ENCODE measurements around the gene PHACTR4. TPM values are rescaled to one million over a fixed set of nuclear protein-coding genes. Genes with fewer than 3 reads are reported as not detected.
"Not testable (repeated sequence)": the region's sequence is repeated elsewhere in the genome, so short reads cannot be mapped to it uniquely, and the experiment has no call there.

PHACTR4 gene
- total RNA-seq, 4 donors from 2014 or later, result 36.6 to 51.7 (median 44.6) TPM

- H3K9me3 ChIP-seq, result no peaks in the 10 kb centered on the region
- no peak overlapping the region for H3K4me3 ChIP-seq
- no peak overlapping the region for H3K27ac ChIP-seq
- H3K4me1 ChIP-seq, result peaks cover 0 to 7% (median 0%) of the 10 kb centered on the region in 4 donors
- H3K27me3 ChIP-seq, result no peaks in the 10 kb centered on the region
- peaks cover 0 to 22% (median 0%) of the 10 kb centered on the region in 3 donors for H3K36me3 ChIP-seq
- DNase-seq, result no peak
- TF ChIP-seq CTCF (IDR thresholded peaks at IDR 0.05) (no peak), POLR2A (IDR thresholded peaks at IDR 0.05) (no peak)
Observed at GRCh38 chr1:28538286-28538685, 168.7 kb downstream of the PHACTR4 start.

GRCh38 chr1:28540651-28541050 is 171.1 kb downstream of the PHACTR4 start:
- H3K27me3 ChIP-seq, result no peaks in the 10 kb centered on the region
- no peak for TF ChIP-seq POLR2A (IDR thresholded peaks at IDR 0.05)
- TF ChIP-seq CTCF (IDR thresholded peaks at IDR 0.05), result peak in 3 of 6 experiments; percentile 6 to 13 (median 8)
- DNase-seq, result no peak
- H3K36me3 ChIP-seq, result peaks cover 0 to 16% (median 0%) of the 10 kb centered on the region in 3 donors
- no peaks in the 10 kb centered on the region for H3K9me3 ChIP-seq
- H3K4me3 ChIP-seq, result no peak overlapping the region
- H3K4me1 ChIP-seq, result peaks cover 0 to 7% (median 0%) of the 10 kb centered on the region in 4 donors
- no peak overlapping the region for H3K27ac ChIP-seq

GRCh38 chr1:28541414-28542015 is 172.0 kb downstream of the PHACTR4 start:
- H3K36me3 ChIP-seq, H3K9me3 ChIP-seq, H3K27ac ChIP-seq, H3K4me3 ChIP-seq, H3K4me1 ChIP-seq, H3K27me3 ChIP-seq, DNase-seq: not testable (repeated sequence)

- Histone ChIP-seq H3K27ac (no peak overlapping the region), H3K4me3 (no peak overlapping the region), H3K27me3 (no peaks in the 10 kb centered on the region), H3K36me3 (no peaks in the 10 kb centered on the region), H3K4me1 (no peaks in the 10 kb centered on the region), H3K9me3 (no peaks in the 10 kb centered on the region)
- TF ChIP-seq POLR2A (IDR thresholded peaks at IDR 0.05) (no peak), CTCF (IDR thresholded peaks at IDR 0.05) (no peak)
- no peak for DNase-seq
Observed at GRCh38 chr1:28545246-28545628, 175.7 kb downstream of the PHACTR4 start.

- H3K9me3 ChIP-seq, result no peaks in the 10 kb centered on the region
- TF ChIP-seq POLR2A (IDR thresholded peaks at IDR 0.05) (no peak), CTCF (IDR thresholded peaks at IDR 0.05) (no peak)
- no peak for DNase-seq
- H3K4me1 ChIP-seq, result peaks cover 0 to 9% (median 0%) of the 10 kb centered on the region in 4 donors
- no peaks in the 10 kb centered on the region for H3K27me3 ChIP-seq
- no peak overlapping the region for H3K27ac ChIP-seq
- H3K4me3 ChIP-seq, result no peak overlapping the region
- H3K36me3 ChIP-seq, result no peaks in the 10 kb centered on the region
Observed at GRCh38 chr1:28548318-28548717, 178.8 kb downstream of the PHACTR4 start.

Small RNA genes lying within 50 kb of the gene (small RNA-seq; reads per million reads assigned to genes)
- gene RF00019 (0 reads per million in 2 donors), gene RNU6ATAC27P (0 reads per million in 2 donors), gene SNORA73A (0 reads per million in 2 donors), gene SNORA73B (11.6 to 34.1 reads per million in 2 donors)

Other genes starting within 250 kb of the PHACTR4 start
- gene PTAFR, start 193.1 kb upstream of the PHACTR4 start, total RNA-seq, result 1 to 10 TPM in 3 of 4 donors, under 1 TPM in 1; 0.53 to 1.8 (median 1.7) TPM
- gene DNAJC8, start 136.7 kb upstream of the PHACTR4 start, total RNA-seq, result 10 to 100 TPM; 25.9 to 52.8 (median 33.0) TPM
- 100 to 1,000 TPM; 180 to 381 (median 358) TPM for gene ATP5IF1, start 133.6 kb upstream of the PHACTR4 start, total RNA-seq
- 10 to 100 TPM in 3 of 4 donors, 1 to 10 TPM in 1; 4.1 to 33.8 (median 26.1) TPM for gene SESN2, start 110.2 kb upstream of the PHACTR4 start, total RNA-seq
- gene MED18, start 40.7 kb upstream of the PHACTR4 start, total RNA-seq, result 10 to 100 TPM; 27.2 to 68.0 (median 32.2) TPM
- 10 to 100 TPM; 18.2 to 66.8 (median 25.8) TPM for gene RCC1, start 136.3 kb downstream of the PHACTR4 start, total RNA-seq
- 10 to 100 TPM; 12.3 to 48.7 (median 25.4) TPM for gene TRNAU1AP, start 183.3 kb downstream of the PHACTR4 start, total RNA-seq
- 1 to 10 TPM; 1.8 to 6.6 (median 4.6) TPM for gene RAB42, start 222.5 kb downstream of the PHACTR4 start, total RNA-seq